ENCODE data around the gene MAGI1.

MAGI1 gene

DNA sequence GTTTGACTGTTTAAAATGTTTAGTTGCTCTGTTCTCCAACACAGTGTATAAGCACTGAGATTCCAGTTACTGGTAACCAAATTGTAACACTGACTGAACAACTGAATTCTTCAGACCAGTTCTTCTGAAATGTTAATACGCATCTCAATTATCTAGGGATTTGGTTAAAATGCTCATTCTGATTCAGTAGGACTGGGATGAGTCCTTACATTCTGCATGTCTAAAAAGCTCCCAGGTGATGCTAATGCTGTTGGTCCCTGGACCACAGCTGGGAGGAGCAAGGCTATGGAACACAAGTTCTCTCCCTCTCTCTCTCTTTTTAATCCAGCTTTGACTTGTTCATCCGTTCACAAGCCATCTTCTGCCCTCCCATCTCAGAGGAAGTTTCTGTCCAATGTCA, 380.3 kb downstream of the MAGI1 start:
- DNase-seq: no peak

DNA sequence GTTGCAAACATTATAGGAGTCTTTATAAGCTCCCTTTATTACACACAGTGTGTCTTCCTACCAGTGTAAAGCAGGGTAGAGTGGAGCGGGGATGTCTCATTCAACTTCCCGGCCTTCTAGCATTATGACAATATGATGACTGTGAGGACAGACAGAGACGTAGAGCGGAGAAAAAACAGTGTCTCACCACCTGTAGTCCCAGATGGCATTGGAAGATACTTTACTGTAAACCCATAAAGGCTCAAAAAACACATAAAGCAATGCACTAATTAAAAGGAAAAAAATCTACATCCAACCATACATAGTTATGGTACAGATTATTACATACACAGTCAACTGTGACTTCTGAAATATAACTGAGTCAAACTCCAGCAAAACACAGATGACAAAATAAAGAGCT, 383.7 kb downstream of the MAGI1 start:
- no peak for DNase-seq

DNA sequence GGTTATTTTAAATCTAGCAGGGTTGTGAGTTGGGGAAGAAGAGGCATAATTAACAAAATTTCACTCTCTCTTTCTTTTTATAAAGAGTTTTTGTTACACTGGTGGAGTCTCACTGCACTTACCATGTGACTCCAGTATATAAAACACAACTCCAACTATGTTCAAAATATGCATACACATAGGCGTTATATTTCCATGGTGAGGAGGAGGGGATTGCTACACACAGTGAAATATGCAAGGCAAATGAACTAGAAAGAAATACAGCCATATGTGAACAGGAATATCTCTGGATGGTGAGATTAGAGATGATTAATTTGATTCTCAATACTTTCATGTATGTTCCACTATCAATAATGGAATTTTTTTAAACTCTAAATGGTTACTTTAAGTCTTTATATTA, 385.0 kb downstream of the MAGI1 start:
- no peak for DNase-seq

DNA sequence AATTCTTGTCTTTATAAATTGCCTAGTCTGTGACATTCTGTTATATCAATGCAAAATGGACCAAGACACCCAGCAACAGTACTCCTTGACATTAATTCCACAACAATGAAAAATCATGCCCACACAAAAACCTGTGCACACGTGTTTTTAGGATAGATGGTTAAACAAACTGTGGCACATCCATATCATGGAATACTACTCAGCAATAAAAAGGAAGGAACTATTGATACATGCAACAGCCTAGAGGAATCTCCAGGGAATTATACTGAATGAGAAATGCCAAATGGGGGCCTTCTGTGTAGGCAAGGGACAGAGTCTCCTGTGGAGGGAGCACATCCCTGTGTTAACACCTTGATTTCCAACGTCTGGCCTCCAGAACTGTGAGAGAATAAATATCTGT, 388.5 kb downstream of the MAGI1 start:
- DNase-seq: no peak

DNA sequence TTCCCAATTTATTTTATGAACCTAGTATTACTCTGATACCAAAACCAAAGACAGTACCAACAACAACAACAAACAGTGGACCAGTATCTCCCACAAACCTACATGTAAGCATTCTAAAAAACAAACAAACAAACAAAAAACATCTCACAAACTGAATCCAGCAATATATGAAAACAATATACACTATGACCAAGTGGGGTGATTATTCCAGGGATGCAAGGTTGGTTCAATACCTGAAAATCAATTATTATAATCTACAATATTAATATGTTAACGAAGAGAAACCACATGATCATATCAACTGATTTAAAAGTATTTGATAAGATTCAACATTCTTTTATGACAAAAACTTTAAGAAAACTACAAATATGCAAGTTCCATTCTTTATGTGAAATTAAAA, 391.3 kb downstream of the MAGI1 start:
- no peak for DNase-seq

DNA sequence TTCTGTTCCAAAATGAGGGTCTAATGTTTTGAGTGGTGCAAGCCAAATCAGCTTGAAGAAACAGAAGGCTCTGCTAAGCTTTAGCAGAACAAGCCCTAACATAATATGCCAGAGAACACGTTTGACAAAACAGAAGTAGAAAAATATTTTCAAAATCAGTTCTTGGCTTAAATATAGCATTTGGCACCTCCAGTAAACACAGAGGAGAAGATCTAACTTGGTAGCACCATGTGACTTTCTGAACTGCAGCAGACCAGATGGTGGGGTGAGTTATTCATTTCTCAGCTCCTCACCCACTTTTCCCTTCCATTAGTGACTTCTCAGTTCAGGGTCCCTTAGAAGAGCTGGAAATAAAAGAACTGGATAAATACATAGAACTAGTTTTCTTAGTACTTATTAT, 395.8 kb downstream of the MAGI1 start:
- DNase-seq: no peak

DNA sequence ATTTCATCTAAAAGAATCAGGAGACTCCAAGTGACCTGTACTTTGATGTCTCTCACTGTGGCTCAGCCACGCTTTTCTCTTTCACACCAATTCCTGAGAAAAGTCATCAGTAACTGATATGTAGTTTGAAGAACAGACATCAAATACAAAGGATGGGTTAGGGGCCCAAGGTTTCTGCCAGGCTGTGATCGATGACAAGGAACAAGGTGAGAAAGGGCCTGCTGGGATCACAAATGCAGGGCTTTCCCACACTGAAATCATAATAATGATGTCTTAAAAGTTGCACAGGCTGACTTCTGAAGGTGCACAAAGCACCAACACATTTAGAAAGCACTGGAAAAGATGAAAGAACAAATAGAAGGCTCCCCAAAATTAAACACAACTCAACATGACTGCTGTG, 396.9 kb downstream of the MAGI1 start:
- no peak for DNase-seq

DNA sequence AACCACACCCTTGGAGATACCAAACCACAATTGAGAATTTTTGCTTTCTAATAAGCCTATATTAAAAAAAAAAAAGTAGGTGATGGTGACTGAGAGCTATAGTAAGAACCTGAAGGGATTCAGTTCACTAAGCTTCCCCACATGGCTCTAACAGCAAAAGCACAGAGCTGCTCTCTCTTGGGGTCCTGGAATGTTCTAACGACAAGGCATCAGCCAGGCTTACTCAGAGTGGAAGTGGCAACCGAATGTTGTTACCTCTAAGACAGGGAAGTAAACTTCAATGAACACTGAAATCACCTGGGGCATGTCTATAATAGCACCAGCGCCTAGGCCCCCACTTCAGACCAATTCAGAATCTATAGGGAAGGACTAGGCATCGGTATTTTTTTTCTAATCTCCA, 397.7 kb downstream of the MAGI1 start:
- no peak for DNase-seq

DNA sequence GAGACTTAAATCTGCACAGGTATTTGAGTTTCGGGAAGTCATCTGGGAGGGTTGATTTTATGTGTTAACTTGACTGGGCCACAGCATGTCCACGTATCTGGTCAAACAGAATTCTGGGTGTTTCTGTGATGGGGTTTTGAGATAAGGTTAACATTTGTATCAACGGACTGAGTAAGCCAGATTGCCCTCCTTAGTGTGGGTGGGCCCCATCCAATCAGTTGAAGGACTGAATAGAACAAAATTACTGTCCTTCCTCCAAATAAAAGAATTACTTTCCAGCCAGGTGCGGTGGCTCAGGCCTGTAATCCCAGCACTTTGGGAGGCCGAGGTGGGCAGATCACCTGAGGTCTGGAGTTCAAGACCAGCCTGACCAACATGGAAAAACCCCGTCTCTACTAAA, 399.3 kb downstream of the MAGI1 start:
- DNase-seq: no peak

DNA sequence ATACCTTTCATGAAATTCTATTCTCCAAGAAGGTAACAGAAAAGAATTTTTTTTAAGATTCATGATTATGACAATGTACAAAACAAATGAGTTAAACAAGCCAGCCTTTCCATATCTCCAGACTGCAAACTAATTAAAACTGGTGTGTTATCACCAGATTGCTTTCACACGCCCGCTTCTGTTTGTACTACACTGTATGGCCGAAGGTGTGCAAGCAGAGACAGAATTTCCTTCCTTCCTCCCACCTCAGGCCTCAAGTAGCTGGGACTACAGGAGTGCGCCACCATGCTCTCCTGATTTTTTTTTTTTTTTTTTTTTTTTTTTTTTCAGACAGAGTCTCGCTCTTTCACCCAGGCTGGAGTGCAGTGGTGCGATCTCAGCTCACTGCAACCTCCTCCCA, 400.4 kb downstream of the MAGI1 start:
- no peak for DNase-seq

DNA sequence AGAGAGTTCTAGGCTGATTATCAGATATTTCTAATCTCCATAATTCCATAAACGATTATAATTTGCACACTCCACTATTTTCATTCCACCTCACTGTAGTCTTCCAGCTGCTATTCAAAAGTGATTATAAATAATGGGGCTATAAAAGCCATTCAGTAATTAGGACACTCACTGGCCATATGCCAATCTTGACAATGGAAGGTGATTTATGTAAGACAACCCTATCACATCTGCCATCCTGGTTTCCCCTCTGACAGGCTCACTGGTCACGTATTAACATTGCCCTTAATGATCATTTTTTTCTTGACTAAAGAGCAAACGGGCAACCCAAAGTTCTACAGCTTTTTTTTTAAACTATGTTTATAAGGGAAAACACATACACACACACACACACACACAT, 402.4 kb downstream of the MAGI1 start:
- no peak for DNase-seq

DNA sequence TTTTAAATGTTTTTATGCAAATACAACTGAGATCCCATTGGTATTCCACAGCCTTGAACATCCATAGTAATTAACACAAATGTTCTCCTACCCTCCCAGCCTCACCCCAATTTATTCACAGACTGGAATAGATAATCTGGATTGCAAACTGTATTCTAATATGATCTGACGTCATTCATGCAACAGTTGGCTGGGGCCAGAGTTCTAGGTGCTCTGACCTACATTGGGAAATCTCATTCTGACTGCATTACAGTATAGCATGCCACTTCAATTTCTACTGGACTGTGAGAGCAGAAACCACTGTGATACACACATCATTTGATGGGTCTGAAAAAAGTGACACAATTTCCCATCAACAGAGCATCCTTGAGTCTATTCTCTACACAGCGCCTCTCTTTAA, 403.1 kb downstream of the MAGI1 start:
- no peak for DNase-seq

DNA sequence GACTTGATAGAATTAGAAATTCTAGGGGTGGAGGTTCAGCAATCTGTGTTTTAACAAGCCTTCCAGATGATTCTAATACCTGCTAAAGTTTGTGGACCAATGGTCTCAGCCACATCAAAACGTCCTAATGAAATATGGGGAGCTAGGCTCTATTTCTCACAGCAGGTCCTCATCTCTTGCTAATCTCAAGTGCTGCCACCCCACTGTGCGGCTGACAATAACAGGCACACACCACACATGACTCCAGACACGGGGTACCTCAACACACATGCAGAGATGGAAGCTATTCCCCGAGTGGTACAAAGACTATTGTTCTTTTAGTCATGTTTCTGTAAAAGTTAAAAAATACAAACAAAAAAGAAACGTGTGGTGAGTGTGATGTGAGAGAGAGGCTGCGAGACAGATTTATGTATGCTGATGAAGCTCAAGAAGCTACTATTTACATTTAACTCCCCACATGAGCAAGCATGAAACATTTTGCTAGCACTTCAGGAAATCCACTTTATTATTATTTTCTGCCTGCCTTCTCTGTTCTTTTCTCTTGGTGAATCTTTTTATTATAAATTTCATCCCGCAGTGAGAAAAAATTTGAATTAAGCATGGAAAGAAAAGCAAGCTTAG, 405.6 kb downstream of the MAGI1 start:
- DNase-seq: no peak

DNA sequence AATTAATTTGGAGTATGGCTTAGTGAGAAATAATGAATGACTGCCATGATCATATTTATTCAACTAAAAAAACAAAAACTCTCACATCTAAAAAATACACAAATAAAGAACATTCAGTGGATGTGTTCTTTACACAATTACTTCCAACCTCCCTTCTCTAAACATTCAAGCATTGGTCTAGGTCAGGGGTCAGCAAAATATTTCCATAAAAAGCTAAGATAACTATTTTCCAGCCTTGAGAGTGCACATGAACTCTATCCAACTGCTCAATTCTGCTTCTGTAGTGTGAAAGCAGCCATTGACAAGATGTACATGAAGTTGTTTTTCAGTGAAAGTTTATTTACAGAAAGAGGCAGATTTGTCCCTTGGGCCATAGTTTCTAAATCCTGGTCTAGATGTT, 406.3 kb downstream of the MAGI1 start:
- DNase-seq: no peak

DNA sequence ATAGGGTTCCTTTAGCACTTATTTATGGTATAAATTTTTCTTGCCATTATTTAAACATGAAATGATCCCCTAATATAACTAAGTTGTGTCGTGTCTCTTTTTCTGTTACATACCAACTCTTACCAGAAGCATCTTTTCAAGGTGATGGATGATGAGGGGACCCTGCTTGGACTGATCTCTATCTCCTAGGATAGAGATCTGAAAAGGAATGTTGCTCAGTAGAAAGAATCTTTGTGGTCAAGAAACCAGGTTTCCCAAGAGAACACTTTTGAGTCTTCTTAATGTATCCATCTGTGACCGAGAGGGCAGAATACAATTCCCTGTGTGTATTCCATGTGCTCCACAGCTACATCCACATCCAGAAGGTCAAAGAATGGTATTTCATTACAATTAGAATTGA, 409.7 kb downstream of the MAGI1 start:
- DNase-seq: no peak

DNA sequence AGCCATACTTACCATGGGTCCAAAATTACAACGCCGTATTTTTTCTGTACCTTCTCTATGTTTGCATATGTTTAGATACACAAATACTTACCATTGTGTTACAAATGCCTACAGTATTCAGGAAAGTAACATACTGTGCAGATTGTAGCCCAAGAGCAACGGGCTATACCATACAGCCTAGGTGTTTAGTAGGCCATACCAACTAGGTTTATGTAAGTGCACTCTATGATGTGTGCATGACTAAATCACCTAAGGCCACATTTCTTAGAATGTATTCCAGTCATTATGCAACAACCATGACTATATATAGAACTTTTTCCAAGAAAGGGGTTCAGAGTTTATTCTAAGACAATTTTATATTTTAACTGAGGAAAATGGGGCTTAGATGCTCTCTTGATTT, 411.7 kb downstream of the MAGI1 start:
- no peak for DNase-seq

DNA sequence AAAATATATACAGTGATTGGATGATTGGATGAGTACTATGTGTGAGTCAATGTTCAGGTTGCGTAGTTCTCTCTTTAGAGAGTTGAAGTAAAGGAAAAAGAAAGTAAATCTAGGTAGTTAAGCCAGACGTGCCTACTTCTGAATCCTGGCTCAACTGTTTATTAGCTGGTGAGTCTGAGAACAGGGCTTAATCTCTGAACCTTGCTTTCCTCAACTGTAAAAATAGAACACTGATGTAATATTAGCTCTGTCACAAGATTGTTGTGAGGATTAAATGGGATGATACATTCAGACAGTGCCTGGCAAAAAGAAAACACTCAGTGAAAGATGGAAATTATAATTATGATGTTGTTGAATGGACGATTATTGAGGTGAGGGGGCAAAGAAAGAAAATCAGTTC, 413.4 kb downstream of the MAGI1 start:
- no peak for DNase-seq

DNA sequence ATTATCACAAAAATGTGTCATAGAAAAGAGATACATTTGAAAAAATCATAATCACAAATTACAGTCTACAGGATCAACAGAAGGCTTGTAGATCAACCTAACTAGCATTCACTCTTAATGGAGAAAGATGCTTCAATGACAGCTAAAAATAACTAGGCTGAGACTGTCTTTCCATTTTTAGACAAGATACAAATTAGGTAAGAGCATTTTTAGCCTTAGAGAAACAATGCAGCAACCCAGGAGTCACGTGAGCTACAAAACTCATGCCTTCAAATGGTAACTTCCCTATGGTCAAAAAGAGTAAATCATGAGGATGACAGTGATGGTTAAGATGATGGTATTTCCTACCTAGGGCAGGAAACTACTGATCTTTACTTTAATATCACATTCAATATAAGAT, 415.4 kb downstream of the MAGI1 start:
- no peak for DNase-seq

DNA sequence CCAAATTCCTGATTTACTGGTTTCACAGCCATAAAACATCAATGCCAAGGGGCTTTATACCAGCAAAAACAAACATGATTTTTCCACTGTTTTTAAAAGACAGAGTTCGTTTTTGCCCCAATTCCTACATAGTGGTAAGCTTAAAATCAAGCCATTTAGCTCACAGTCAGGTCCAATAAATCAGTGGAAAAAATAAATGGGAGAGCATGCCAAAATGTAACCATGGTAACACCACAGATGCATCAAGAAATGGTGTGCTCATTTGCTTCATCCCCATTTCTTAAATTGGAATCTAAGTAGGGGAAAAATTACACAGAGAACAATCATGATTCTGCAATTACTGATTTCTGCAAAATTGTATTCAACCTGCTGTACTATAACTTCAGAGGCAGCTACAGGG, 418.8 kb downstream of the MAGI1 start:
- no peak for DNase-seq

DNA sequence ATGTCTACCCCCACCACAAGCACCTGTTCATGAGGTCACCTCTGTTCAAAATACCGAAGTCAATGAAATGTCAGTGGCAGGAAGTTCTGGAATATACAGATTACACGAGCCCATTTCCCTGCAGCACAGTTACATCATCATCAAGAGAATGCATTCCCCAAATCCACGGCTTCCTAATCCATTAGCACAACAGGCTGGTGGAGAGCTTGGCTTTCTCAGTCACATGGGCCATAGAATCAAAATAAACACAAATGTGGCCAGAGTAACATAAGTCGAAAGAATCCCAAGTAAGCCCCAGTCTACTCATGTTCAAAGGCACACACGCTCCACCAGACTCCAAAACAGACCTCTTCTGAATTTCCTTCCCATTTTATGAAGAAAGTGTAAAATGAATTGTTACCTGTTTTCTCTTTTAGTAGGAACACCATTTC, 419.3 kb downstream of the MAGI1 start:
- no peak for DNase-seq

DNA sequence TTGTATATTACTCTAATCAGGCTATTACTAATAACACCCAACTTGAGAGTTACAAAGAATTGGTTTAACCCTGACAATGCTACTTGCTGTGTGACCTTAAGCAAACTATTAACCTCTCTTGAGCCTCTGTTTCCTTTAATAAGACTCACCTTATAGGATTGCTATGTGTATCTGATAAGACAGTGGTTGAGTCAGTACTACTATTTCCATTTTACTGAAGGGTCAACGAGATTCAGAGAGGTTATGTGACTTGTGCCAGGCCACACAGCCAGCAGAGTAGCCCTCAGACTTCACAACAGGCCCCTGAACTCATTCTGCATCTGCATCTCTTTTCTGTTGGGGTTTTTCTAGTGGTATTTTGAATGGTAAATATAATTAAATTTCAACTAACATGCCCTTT, 420.1 kb downstream of the MAGI1 start:
- no peak for DNase-seq

DNA sequence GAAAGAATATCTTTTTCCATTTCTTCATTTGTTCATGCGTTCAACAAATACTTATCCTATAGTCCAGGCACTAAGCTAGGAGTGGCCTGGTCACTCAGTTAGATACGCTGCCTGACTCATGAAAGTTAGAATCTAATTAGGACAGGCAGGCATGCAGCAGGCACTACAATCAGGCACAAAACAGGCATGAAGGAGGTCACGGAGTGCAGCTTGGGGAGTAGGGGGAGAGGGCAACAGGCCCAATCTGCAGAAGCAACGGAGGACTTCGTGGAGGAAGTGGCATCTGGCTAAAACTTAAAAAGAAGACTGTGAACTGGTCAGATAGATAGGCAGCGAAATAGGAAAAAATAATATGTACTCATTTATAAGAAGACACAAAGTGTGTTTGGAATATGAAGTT, 420.9 kb downstream of the MAGI1 start:
- DNase-seq: no peak

DNA sequence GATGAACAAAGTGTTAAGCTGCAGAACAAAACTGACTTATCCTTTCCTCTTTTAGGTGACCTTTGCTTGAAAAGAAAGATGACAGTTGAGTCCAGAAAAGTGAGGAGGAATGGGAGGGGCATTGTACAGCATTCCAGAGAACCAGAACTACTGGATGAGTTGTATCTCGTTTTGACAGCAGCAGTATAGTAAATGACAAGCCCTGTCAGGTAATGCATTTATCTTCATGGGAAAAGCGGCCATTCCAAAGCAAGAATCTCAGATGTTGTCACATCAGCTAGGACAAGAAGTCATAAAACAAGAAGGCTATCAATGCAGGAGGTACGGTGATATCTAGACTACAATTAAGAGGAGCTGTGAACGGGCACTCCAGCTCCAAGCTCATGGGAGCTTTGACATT, 421.5 kb downstream of the MAGI1 start:
- DNase-seq: no peak

DNA sequence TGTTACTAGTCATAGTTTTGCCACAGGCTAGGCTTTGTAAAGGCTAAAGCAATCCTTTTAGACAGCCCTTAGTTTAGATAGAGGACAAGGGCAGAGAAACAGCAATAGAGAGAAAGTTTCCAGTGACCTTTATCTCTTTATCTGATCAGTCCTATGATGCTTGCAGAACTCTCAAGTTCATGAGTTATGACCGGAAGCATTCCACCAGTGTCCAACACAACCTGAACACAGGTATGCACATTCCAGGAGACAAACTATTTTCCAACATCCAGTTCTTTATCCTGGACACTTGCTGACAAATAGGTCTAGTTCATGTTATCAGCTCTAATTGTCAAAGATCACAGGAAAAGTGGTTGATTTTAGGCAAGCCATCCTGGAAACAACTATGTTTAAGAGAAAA, 422.2 kb downstream of the MAGI1 start:
- DNase-seq: no peak

DNA sequence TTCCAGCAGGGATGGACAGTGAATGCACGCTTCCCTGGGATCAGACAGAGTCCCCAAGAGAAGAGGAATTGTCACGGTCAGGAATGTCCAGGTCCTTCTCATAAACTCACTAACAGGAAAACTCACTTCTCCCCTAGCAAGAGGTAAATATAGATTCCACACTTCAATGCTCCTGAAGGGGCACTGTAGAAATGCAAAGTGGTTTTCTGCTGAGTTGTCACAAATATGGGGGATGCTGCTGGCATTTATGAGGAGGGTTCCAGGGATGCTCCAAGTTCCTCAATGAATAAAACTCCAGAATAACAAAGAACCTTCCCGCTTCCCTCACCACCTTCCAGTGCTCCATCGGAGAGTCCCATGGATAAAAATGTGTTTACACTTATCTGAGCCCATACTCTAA, 423.4 kb downstream of the MAGI1 start:
- DNase-seq: no peak

DNA sequence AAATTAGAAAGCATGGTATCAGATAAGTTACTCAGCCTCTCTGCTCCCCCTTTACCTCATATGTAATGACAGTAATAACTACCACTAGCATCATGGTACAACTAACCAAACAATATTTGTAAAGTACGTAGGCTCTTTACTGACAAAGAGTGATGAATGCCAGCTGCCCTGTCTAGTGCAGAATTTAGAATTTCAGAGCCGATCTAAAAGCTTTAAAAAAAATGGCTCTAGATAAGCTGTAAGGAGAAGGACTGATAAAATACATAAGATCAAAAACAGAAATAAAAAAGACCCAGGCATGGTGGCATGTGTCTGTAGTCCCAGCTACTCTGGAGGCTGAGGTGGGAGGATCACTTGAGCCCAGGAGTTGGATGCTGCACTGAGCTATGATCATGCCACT, 424.1 kb downstream of the MAGI1 start:
- no peak for DNase-seq
